Choroid plexus epithelial cell (primary cell): ENCODE measurements around the gene RREB1.

Source experiments
- DNase-seq: peaks from one replicate; pipeline ENCODE4 v3.0.0-alpha.2; 2010; ENCODE audit warnings: low read depth
- H3K4me3 ChIP-seq: 2 replicates; pipeline ENCODE4 v1.5.1; 2011; ENCODE audit warnings: low read depth, mild to moderate bottlenecking, control low read depth, low read length, moderate library complexity
- CTCF ChIP-seq: conservative IDR thresholded peaks from 2 replicates; pipeline ENCODE4 v1.5.1; 2011; ENCODE audit warnings: low read depth, mild to moderate bottlenecking, control low read depth, inconsistent platforms, low read length, moderate library complexity

The RREB1 gene

GRCh38 chr6:7171733-7172132 lies 64.0 kb downstream of the RREB1 start:
- DNase-seq = no peak
- no peak overlapping the region for H3K4me3 ChIP-seq
- TF ChIP-seq CTCF = no peak

- no peak for TF ChIP-seq CTCF
- no peak for DNase-seq
Observed at GRCh38 chr6:7172649-7173048, 64.9 kb downstream of the RREB1 start.

GRCh38 chr6:7173843-7174503 lies 66.2 kb downstream of the RREB1 start:
- DNase-seq = no peak
- no peak overlapping the region for H3K4me3 ChIP-seq
- TF ChIP-seq CTCF = no peak

More at GRCh38 chr6:7172649-7173048, 64.9 kb downstream of the RREB1 start:
- H3K4me3 ChIP-seq = no peak overlapping the region

GRCh38 chr6:7175462-7175861 lies 67.7 kb downstream of the RREB1 start:
- TF ChIP-seq CTCF = no peak
- DNase-seq = peak; percentile 67
- H3K4me3 ChIP-seq = no peak overlapping the region

GRCh38 chr6:7176208-7176607 lies 68.4 kb downstream of the RREB1 start:
- H3K4me3 ChIP-seq = no peak overlapping the region
- TF ChIP-seq CTCF = no peak
- DNase-seq = no peak

GRCh38 chr6:7178280-7178679 lies 70.5 kb downstream of the RREB1 start:
- no peak for DNase-seq
- no peak overlapping the region for H3K4me3 ChIP-seq
- TF ChIP-seq CTCF = no peak

GRCh38 chr6:7180751-7181150 lies 73.0 kb downstream of the RREB1 start:
- DNase-seq = no peak
- H3K4me3 ChIP-seq = no peak overlapping the region
- TF ChIP-seq CTCF = no peak
